COLO829 (cell line): ENCODE results near the gene ALOX5AP.

Source experiments
- DNase-seq: peaks from one replicate; pipeline ENCODE4 v3.0.0; 2012; ENCODE audit warnings: low spot score

The ALOX5AP gene

GRCh38 chr13:30735025-30735871, at the start of gene ALOX5AP:
TSS of gene ALOX5AP (plus strand) at chr13:30735543. CDS start at chr13:30735606, 63 bp downstream.
- DNase-seq = no peak

- DNase-seq = no peak
Observed at GRCh38 chr13:30685987-30686386, 49.4 kb upstream of the ALOX5AP start.

DNA sequence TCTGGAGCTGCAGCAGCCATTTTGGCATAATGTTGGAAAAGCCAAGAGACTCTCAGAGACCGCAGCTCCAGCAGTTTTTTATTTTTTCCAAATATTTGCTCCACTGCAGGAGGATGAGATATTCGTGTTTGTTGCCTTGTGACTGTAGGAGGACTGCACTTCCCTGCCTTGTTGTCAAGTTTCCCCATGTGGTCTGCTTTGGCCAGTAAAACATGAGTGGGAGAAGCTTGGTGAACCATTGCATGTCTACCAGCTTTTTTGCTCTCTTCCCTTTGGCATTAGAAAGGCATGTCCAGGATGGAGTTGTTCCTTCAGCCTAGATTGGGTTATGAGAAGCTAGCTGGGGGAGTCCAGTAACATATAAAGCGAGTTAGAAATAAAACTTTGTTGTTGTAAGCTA, 47.7 kb upstream of the ALOX5AP start:
- no peak for DNase-seq

DNA sequence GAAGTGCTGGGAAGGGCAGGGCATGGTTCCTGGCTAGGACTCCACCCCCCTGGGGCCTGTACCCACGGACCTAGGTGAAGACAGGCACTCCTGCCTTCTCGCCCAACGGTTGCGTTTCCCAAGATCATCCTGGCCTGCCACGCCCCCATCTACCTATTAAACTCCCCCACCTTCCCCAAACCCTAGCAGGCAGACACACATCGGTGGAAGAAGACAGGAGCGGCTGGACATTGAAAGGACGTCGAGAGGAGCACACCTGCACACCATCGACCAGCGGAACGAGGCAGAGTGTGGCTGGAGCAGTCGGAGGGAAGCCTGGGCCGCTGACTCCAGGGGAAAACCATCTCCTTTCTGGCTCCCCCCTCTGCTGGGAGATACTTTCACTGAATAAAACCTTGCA, 45.6 kb upstream of the ALOX5AP start:
- no peak for DNase-seq

GRCh38 chr13:30690282-30691188, 44.8 kb upstream of the ALOX5AP start:
- no peak for DNase-seq

- no peak for DNase-seq
Observed at GRCh38 chr13:30692113-30692512, 43.2 kb upstream of the ALOX5AP start.

GRCh38 chr13:30696278-30697176, 38.8 kb upstream of the ALOX5AP start:
- no peak for DNase-seq

GRCh38 chr13:30697177-30697953, 38.0 kb upstream of the ALOX5AP start:
- DNase-seq = no peak

DNA sequence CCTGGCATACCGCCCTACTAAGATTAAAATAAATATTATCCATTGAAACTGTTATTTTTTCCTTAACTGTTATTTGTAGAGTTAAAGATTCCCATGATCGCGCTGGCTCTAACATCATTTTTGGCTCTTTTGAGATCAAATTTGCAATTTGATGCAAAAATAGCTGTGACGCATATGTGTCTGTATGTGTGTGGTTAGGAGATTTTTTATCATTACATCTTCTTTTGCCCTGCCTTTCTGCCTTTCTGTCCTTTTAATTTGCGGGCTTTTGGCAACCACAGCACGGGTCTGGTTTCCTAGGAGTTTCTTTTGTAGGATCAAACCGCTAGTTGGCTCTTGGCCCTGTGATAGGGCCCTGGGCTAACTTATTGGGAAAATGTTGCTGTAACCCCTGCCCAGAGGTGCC, 37.3 kb upstream of the ALOX5AP start:
- no peak for DNase-seq

DNA sequence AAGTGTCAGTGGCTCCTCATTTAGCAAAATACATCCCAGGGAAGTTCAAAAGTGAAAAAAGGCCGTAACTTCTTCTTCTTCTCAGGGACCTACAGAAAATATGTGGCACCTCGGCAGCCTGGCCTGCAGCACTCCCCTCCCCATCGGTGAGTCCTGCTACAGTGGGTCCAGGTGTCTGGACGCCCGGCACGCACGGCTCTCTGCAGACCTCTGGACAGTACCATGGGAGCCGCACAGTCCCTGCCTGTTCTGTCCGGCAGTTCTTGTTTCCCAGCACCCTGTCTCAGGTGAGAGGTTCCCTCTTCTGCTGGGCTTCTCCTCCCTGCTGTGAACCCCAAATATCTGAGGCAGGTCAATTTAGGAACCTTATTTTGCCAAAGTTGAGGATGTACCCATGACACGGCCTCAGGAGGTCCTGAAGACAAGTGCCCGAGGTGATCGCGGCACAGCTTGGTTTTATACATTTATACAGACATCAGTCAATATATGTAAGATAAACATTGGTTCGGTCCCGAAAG, 36.8 kb upstream of the ALOX5AP start:
- no peak for DNase-seq

DNA sequence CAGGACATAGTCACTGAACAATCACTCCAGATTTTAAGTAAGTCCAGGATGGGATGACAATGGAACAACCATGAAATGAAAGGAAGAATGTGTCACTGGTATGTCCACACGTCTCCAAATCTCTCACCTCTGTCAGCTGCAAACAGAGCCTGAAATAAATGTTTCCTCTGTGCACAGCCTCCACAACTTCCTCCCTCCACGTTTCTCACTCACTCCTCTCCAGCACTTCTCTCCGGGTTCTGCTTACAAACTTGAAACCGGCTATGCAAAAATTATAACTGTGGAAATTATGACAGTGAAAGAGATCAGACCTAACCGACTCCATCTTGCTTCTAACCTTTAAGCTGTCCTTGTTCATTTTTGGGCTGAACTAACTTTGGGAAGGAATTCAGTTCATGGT, 35.0 kb upstream of the ALOX5AP start:
- no peak for DNase-seq

- no peak for DNase-seq
Observed at GRCh38 chr13:30702006-30702405, 33.3 kb upstream of the ALOX5AP start.

DNA sequence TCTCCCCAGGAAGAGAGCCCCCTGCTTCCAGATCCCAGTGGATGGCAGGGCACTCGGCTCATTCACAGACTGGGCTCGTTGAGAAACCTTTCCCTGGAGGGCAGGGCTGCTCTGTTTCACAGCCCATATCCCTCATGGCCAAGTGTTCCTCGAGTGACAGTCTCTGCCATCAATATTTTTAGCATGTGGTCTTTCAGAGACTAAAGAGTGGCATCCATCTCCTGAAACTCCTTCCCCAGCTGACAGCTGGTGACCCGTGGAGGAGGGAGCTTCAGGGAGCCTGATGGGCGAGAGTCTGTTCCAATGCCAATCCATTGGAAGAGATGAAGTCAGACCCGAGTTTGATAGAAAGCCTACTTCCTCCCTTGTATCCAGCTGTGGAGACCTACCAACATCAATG, 30.7 kb upstream of the ALOX5AP start:
- DNase-seq = no peak

- no peak for DNase-seq
Observed at GRCh38 chr13:30705680-30706079, 29.7 kb upstream of the ALOX5AP start.

GRCh38 chr13:30708541-30708940, 26.8 kb upstream of the ALOX5AP start:
- no peak for DNase-seq

GRCh38 chr13:30710442-30710841, 24.9 kb upstream of the ALOX5AP start:
- DNase-seq = no peak

- DNase-seq = no peak
Observed at GRCh38 chr13:30711375-30711774, 24.0 kb upstream of the ALOX5AP start.

DNA sequence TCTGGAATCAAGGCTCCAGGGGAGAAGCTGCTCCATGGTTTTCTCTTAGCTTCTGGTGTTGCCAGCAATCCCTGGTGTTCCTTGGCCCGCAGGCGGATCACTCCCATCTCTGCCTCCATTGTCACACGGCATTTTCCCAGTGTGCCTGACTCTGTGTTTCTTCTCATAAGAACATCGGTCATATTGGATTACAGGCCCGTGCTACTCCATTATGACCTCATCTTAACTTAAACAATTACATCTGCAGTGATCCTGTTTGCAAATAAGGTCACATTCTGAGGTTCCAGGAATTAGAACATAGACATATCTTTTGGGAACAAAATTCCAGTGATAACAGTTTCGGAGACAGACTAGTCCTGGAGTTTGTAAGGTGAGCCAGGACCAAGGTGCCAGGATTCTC, 23.5 kb upstream of the ALOX5AP start:
- DNase-seq = no peak

DNA sequence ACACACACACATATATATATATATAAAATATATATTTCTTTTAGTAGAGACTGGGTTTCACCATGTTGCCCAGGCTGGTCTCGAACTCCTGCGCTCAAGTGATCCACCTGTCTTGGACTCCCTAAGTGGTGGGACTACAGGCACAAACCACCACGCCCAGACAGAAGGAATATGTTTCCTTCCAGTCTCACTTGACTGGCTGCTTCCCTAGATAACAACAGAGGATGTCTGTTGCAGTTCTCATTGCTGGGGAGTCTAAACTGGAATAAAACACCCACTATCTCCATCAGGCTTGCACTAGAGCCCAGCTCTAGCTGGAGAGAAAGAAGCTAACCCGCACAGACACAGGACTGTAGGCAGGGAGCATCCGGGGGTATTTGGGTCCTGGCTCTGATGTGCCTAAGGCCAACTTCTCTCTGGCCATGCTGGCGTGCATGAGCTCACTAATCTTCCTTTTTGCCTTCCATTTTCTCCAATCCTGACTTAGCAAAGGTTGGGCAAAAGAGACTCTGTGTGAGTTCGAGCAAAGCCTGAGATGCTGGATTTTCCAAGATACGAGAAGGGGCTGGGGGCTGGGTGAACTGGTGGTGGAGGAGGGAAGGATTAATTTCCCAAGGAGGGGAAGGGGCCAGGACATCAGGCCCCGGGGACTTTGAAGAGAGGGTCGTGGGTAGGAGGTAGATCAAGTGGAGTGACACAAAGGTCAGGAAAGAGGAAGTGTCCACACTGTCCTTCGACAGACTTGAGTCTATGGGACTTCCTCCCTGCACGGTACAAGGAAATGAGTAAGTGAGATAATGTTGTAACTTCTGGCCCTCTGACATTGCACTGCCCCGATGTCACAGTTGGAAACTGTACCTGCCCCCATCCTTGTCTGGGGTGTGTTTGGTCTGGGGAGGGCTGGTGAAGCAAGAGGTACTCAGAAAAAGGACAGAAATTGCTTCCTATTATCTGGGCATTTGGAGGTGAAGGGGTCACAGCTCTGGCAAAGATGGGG, 22.5 kb upstream of the ALOX5AP start:
- DNase-seq = no peak
